NCI-H69 (cell line): Measurements from ENCODE around the gene TRIM7.
"Not testable (repeated sequence)": the region's sequence is repeated elsewhere in the genome, so short reads cannot be mapped to it uniquely, and the experiment has no call there.

Source experiments
- DNase-seq: peaks from one replicate; lab custom pipeline; 2025; lab: John Stamatoyannopoulos, UW

TRIM7 gene

GRCh38 chr5:181233088-181233800 lies 28.2 kb upstream of the TRIM7 start:
- DNase-seq, result no peak

- no peak for DNase-seq
These were observed 27.6 kb upstream of the TRIM7 start for GRCh38 chr5:181232593-181232992.

- no peak for DNase-seq
These were observed 26.4 kb upstream of the TRIM7 start for GRCh38 chr5:181231432-181231831.

- DNase-seq, result no peak
These were observed 25.6 kb upstream of the TRIM7 start for GRCh38 chr5:181230551-181230950.

GRCh38 chr5:181229996-181230395 lies 25.0 kb upstream of the TRIM7 start:
- no peak for DNase-seq

- no peak for DNase-seq
These were observed 19.6 kb upstream of the TRIM7 start for GRCh38 chr5:181224390-181225229.

GRCh38 chr5:181223729-181224389 lies 18.9 kb upstream of the TRIM7 start:
- DNase-seq, result no peak

GRCh38 chr5:181223058-181223728 lies 18.2 kb upstream of the TRIM7 start, which contains the start of gene TRIM41:
Gene TRIM41 (plus strand): TSS chr5:181223281. CDS start chr5:181224000, 719 bp downstream.
- no peak for DNase-seq

GRCh38 chr5:181222630-181223057 lies 17.6 kb upstream of the TRIM7 start:
- DNase-seq, result no peak

GRCh38 chr5:181221792-181222629 lies 17.0 kb upstream of the TRIM7 start:
- no peak for DNase-seq

GRCh38 chr5:181221105-181221791 lies 16.3 kb upstream of the TRIM7 start:
- no peak for DNase-seq

GRCh38 chr5:181220178-181220515 lies 15.2 kb upstream of the TRIM7 start:
- no peak for DNase-seq

GRCh38 chr5:181219262-181220177 lies 14.5 kb upstream of the TRIM7 start:
- DNase-seq, result no peak

- no peak for DNase-seq
These were observed 13.8 kb upstream of the TRIM7 start for GRCh38 chr5:181218795-181219124.

GRCh38 chr5:181217803-181218062 lies 12.7 kb upstream of the TRIM7 start:
- no peak for DNase-seq

- DNase-seq, result no peak
These were observed 12.3 kb upstream of the TRIM7 start for GRCh38 chr5:181217111-181217802.

GRCh38 chr5:181215997-181216989 lies 11.3 kb upstream of the TRIM7 start:
- no peak for DNase-seq

- DNase-seq, result not testable (repeated sequence)
These were observed 9.3 kb upstream of the TRIM7 start for GRCh38 chr5:181214249-181214648.
